Measurements from ENCODE around the gene LILRA6. TPM values are rescaled to one million over a fixed set of nuclear protein-coding genes. Genes with fewer than 3 reads are reported as not detected.
"Not testable (repeated sequence)": the region's sequence is repeated elsewhere in the genome, so short reads cannot be mapped to it uniquely, and the experiment has no call there.

Gene LILRA6
- total RNA-seq, 1 donor, result not detected

DNA sequence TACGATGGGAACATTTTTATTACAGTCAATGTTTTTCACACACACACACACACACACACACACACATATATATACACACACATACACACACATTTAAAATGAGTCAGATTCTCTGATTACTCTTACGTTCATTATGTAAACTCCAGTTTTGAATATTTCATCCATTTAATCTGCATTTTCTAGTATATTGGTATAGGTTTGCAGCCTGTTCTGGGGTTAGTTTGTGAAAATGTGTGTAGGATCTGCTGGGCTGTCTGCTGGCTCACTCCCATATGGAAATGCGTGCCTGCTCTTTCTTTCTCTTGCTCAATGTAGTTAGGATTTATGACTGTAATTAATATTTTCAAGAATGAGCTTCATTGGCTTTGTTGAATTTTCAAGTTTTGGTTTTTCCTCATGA, 31.2 kb upstream of the LILRA6 start:
- Histone ChIP-seq H3K36me3 (ENCODE audit: insufficient read depth, low read length) (no peaks in the 10 kb centered on the region), H2AFZ (ENCODE audit: low read length) (no peak overlapping the region), H3K27me3 (ENCODE audit: insufficient read depth, low read length) (peaks cover 10% of the 10 kb centered on the region), H3K9me3 (ENCODE audit: low read depth, low read length) (no peaks in the 10 kb centered on the region), H3K4me3 (ENCODE audit: insufficient read depth, low read length) (no peak overlapping the region), H4K20me1 (ENCODE audit: insufficient read depth, low read length) (no peaks in the 10 kb centered on the region), H3K79me2 (ENCODE audit: insufficient read depth, low read length) (no peaks in the 10 kb centered on the region), H3K4me1 (ENCODE audit: insufficient read depth, low read length) (no peaks in the 10 kb centered on the region), H3K27ac (ENCODE audit: low read depth, low read length) (no peak overlapping the region), H3K4me2 (ENCODE audit: insufficient read depth, low read length) (no peak overlapping the region)
- TF ChIP-seq, protein P1, sequence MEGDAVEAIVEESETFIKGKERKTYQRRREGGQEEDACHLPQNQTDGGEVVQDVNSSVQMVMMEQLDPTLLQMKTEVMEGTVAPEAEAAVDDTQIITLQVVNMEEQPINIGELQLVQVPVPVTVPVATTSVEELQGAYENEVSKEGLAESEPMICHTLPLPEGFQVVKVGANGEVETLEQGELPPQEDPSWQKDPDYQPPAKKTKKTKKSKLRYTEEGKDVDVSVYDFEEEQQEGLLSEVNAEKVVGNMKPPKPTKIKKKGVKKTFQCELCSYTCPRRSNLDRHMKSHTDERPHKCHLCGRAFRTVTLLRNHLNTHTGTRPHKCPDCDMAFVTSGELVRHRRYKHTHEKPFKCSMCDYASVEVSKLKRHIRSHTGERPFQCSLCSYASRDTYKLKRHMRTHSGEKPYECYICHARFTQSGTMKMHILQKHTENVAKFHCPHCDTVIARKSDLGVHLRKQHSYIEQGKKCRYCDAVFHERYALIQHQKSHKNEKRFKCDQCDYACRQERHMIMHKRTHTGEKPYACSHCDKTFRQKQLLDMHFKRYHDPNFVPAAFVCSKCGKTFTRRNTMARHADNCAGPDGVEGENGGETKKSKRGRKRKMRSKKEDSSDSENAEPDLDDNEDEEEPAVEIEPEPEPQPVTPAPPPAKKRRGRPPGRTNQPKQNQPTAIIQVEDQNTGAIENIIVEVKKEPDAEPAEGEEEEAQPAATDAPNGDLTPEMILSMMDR (IDR thresholded peaks at IDR 0.05; ENCODE audit: extremely low read depth, low read depth, low read length), result no peak
- DNase-seq (ENCODE audit: insufficient read length, low spot score, missing footprints), result peak; percentile 51

DNA sequence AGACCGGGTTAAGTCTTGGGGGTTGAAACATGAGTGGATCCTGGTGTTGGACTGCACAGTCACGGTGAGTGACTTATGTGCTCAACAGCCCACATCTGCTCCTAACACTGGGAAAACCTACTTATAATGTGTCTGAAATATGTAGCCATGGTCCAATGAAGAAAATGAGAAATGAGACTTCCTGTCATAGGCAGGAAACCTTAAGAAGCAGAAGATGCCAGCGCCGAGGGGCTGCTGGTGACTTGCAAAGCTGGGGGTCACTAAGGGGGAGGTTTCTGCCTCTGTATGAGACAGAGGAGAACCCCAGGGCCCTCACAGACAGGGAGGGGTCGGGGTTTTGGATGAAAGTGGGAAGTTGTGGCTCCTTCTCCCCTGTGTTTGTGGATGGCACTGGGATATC, 29.6 kb upstream of the LILRA6 start:
- not testable (repeated sequence) for H3K27ac ChIP-seq (ENCODE audit: low read depth, low read length)

DNA sequence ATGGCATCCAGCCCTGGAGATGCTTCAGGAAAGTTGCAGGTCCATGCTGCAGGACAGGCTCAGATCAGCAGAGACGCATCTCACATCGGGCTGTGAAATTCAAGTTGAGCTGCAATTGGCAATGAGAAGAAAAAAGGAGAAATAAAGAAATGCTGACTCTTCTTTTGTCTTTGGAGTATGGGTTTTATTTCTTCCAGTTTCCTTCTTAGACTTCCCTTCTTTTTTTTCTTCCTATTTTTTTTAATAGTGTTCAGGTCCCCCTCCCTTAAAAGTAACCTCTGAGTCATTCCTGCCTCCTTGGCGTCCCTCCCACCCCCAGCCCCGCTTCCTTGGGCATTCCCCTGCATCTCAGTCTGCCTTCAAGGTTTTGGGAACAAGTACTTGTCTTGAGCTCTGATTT, 29.0 kb upstream of the LILRA6 start:
- DNase-seq (ENCODE audit: insufficient read length, low spot score, missing footprints); H4K20me1 ChIP-seq (ENCODE audit: insufficient read depth, low read length); H3K4me1 ChIP-seq (ENCODE audit: insufficient read depth, low read length); H3K36me3 ChIP-seq (ENCODE audit: insufficient read depth, low read length); H3K27ac ChIP-seq (ENCODE audit: low read depth, low read length); H3K9me3 ChIP-seq (ENCODE audit: low read depth, low read length); H3K4me2 ChIP-seq (ENCODE audit: insufficient read depth, low read length); H3K79me2 ChIP-seq (ENCODE audit: insufficient read depth, low read length); H2AFZ ChIP-seq (ENCODE audit: low read length); H3K4me3 ChIP-seq (ENCODE audit: insufficient read depth, low read length): not testable (repeated sequence)
- peaks cover 16% of the 10 kb centered on the region for H3K27me3 ChIP-seq (ENCODE audit: insufficient read depth, low read length)

More for the DNA sequence above, 29.6 kb upstream of the LILRA6 start:
- DNase-seq (ENCODE audit: insufficient read length, low spot score, missing footprints); H3K4me1 ChIP-seq (ENCODE audit: insufficient read depth, low read length); H3K4me2 ChIP-seq (ENCODE audit: insufficient read depth, low read length); H3K9me3 ChIP-seq (ENCODE audit: low read depth, low read length); H2AFZ ChIP-seq (ENCODE audit: low read length); H3K36me3 ChIP-seq (ENCODE audit: insufficient read depth, low read length); H4K20me1 ChIP-seq (ENCODE audit: insufficient read depth, low read length); H3K79me2 ChIP-seq (ENCODE audit: insufficient read depth, low read length); H3K4me3 ChIP-seq (ENCODE audit: insufficient read depth, low read length): not testable (repeated sequence)
- peaks cover 16% of the 10 kb centered on the region for H3K27me3 ChIP-seq (ENCODE audit: insufficient read depth, low read length)

DNA sequence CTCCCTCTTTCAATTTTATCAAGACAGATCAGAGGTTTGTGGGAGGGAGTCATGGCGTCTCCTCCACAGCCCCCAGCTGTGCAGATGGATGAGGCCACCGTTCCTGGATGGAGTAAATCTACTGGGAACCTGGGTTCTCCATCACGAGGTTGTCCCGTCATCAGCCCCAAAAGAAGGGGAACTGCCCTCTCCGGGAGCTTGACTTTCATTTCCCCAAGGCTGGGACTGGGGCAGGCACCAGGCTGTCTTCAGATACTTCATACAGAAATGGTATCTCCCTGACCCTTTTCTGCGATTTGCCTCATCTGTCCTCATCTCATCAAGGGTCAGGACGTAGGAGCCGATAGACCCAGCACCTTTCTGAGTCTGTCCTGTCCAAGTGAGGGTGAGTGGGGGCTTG, 28.5 kb upstream of the LILRA6 start:
- Histone ChIP-seq H2AFZ (ENCODE audit: low read length) (no peak overlapping the region), H3K36me3 (ENCODE audit: insufficient read depth, low read length) (no peaks in the 10 kb centered on the region), H3K4me2 (ENCODE audit: insufficient read depth, low read length) (no peak overlapping the region), H3K9me3 (ENCODE audit: low read depth, low read length) (no peaks in the 10 kb centered on the region), H3K27ac (ENCODE audit: low read depth, low read length) (no peak overlapping the region), H3K4me1 (ENCODE audit: insufficient read depth, low read length) (no peaks in the 10 kb centered on the region), H3K27me3 (ENCODE audit: insufficient read depth, low read length) (peaks cover 16% of the 10 kb centered on the region), H3K79me2 (ENCODE audit: insufficient read depth, low read length) (no peaks in the 10 kb centered on the region), H3K4me3 (ENCODE audit: insufficient read depth, low read length) (no peak overlapping the region), H4K20me1 (ENCODE audit: insufficient read depth, low read length) (no peaks in the 10 kb centered on the region)
- DNase-seq (ENCODE audit: insufficient read length, low spot score, missing footprints), result no peak
- TF ChIP-seq, protein P1 (IDR thresholded peaks at IDR 0.05; ENCODE audit: extremely low read depth, low read depth, low read length), result no peak

DNA sequence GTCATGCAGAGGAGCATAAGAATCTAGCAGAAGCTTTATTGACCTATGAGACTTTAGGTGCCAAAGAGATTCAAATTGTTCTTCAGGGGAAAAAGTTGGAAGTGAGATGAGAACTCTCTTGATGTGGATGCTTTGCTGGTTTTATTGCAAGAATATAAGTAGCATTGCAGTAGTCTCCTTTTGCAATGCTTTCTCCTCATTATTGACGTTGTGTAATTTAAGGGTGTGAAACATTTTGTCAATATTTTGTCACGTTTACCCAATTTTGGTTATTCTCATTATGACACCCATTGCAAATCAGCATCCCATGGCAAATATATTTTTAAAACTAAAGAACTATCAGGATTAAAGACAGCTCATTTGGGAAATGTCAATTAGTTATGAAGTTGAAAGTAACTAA, 26.3 kb upstream of the LILRA6 start:
- DNase-seq (ENCODE audit: insufficient read length, low spot score, missing footprints), result no peak
- TF ChIP-seq, protein P1 (IDR thresholded peaks at IDR 0.05; ENCODE audit: extremely low read depth, low read depth, low read length), result no peak

More for the DNA sequence above, 26.3 kb upstream of the LILRA6 start:
- Histone ChIP-seq H4K20me1 (ENCODE audit: insufficient read depth, low read length) (no peaks in the 10 kb centered on the region), H2AFZ (ENCODE audit: low read length) (no peak overlapping the region), H3K4me1 (ENCODE audit: insufficient read depth, low read length) (no peaks in the 10 kb centered on the region), H3K4me2 (ENCODE audit: insufficient read depth, low read length) (no peak overlapping the region), H3K4me3 (ENCODE audit: insufficient read depth, low read length) (no peak overlapping the region), H3K9me3 (ENCODE audit: low read depth, low read length) (no peaks in the 10 kb centered on the region), H3K79me2 (ENCODE audit: insufficient read depth, low read length) (no peaks in the 10 kb centered on the region), H3K27me3 (ENCODE audit: insufficient read depth, low read length) (peaks cover 16% of the 10 kb centered on the region), H3K36me3 (ENCODE audit: insufficient read depth, low read length) (no peaks in the 10 kb centered on the region), H3K27ac (ENCODE audit: low read depth, low read length) (no peak overlapping the region)

Data from osteoblast (primary cell).